Stomach (tissue), 9 donors: Measurements from ENCODE around the gene SIGLEC6. TPM values are rescaled to one million over a fixed set of nuclear protein-coding genes. Genes with fewer than 3 reads are reported as not detected.

ENCODE experiments used
- DNase-seq, 2 donors: peaks; one replicate each; pipeline versions ENCODE4 v3.0.0 to v3.0.0-alpha.2; 2013 to 2019
- H3K27ac ChIP-seq, 5 donors: fragments of 200-600 bp in 4 of 5; sonication (generic) in 4 of 5; one replicate each; pipeline ENCODE4 v1.5.1; 2013 to 2019; ENCODE audit warnings: mild to moderate bottlenecking in 1 of 5, moderate library complexity in 1 of 5
- H3K27me3 ChIP-seq, 3 donors: fragments of 200-600 bp; sonication (generic); one replicate each; pipeline ENCODE4 v1.5.1; 2017 to 2019; ENCODE audit warnings: mixed run types in 1 of 3
- H3K36me3 ChIP-seq, 4 donors: fragments of 200-600 bp; sonication (generic); 1 replicate in 3 of 4; 2 replicates in 1 of 4; pipeline ENCODE4 v1.5.1; 2016 to 2019
- H3K4me1 ChIP-seq, 4 donors: fragments of 200-600 bp; sonication (generic); one replicate each; pipeline ENCODE4 v1.5.1; 2016 to 2019
- H3K4me3 ChIP-seq, 4 donors: fragments of 200-600 bp; sonication (generic) in 3 of 4; one replicate each; pipeline ENCODE4 v1.5.1; 2016 to 2019; ENCODE audit warnings: mild to moderate bottlenecking in 1 of 4
- H3K9me3 ChIP-seq, 4 donors: fragments of 200-600 bp; sonication (generic); one replicate each; pipeline ENCODE4 v1.5.1; 2016 to 2019
- CTCF ChIP-seq, 7 experiments: fragments of 450-650 bp in 4 of 7; fragments of 200-600 bp in 3 of 7; sonication (generic) in 3 of 7; IDR thresholded peaks; one replicate each; pipeline ENCODE4 v1.5.1; 2016 to 2019; ENCODE audit warnings: antibody characterized with exemption in 7 of 7, control low read depth in 2 of 7, mild to moderate bottlenecking in 1 of 7
- EP300 ChIP-seq: sonication (generic); formaldehyde crosslinking; IDR thresholded peaks from one replicate; pipeline ENCODE4 v1.6.1; 2017; ENCODE audit warnings: antibody characterized with exemption
- POLR2A ChIP-seq, 4 donors: fragments of 450-650 bp; IDR thresholded peaks; one replicate each; pipeline ENCODE4 v1.6.1; 2016; ENCODE audit warnings: antibody characterized with exemption in 4 of 4, control low read depth in 2 of 4, mild to moderate bottlenecking in 1 of 4, moderate library complexity in 1 of 4
- POLR2AphosphoS5 ChIP-seq, 3 donors: sonication (generic); formaldehyde crosslinking; IDR thresholded peaks; one replicate each; pipeline ENCODE4 v1.6.1; 2016; ENCODE audit warnings: antibody characterized with exemption in 3 of 3
- WGBS, 5 donors: extraction: QIAGEN DNeasy Blood & Tissue Kit in 3 of 5; methylation state at CpG; one replicate each; pipeline versions ENCODE4 v1.1.5 to v1.1.7; 2013 to 2018; 5-methylcytosine and 5-hydroxymethylcytosine counted together
- intact Hi-C: fragments of 100-400 bp; cut with DNase I; formaldehyde crosslinking; loops from one replicate; pipeline ENCODE4 v1.15.1; 2023; ENCODE audit warnings: low total_unique reads
- polyA plus RNA-seq, 3 donors: library from polyadenylated mRNA; stranded (reverse); fragments of 200-250 nt; gene quantifications; one replicate each; pipeline ENCODE4 v1.2.3, GENCODE V29; 2013
- total RNA-seq, 5 donors: library from RNA; depleted of rRNA; stranded (reverse); fragments of >200 nt; gene quantifications; one replicate each; pipeline versions ENCODE4 v1.1.0 to v1.2.3, GENCODE V29; 2014 to 2016
- donor health status: healthy with polysubstance abuse.
- donor health status: Bipolar disorder and iron deficiency.
- donor health status: healthy.

The SIGLEC6 gene
- total and polyA plus RNA-seq, 8 donors = 0.50 to 7.1 (median 2.4) TPM; not detected in 5

GRCh38 chr19:51567583-51567982 is 36.1 kb upstream of the SIGLEC6 start:
- Histone ChIP-seq H3K4me1 (peaks cover 10 to 17% (median 11%) of the 10 kb centered on the region in 4 donors), H3K36me3 (no peaks in the 10 kb centered on the region), H3K9me3 (no peaks in the 10 kb centered on the region), H3K4me3 (no peak overlapping the region), H3K27ac (no peak overlapping the region), H3K27me3 (peaks cover 0 to 40% (median 6%) of the 10 kb centered on the region in 3 donors)
- WGBS, 5 donors = 70 to 78% (median 78%) methylated on average over 4 of the region's 4 CpGs
- intact Hi-C loops = no loop called here
- no peak for DNase-seq
- TF ChIP-seq CTCF (IDR thresholded peaks at IDR 0.05) = no peak

- Histone ChIP-seq H3K4me1 (peaks cover 1 to 7% (median 2%) of the 10 kb centered on the region in 4 donors), H3K9me3 (no peaks in the 10 kb centered on the region), H3K4me3 (no peak overlapping the region), H3K27me3 (peaks cover 0 to 49% (median 6%) of the 10 kb centered on the region in 3 donors), H3K36me3 (no peaks in the 10 kb centered on the region), H3K27ac (no peak overlapping the region)
- no peak for DNase-seq
- no peak for TF ChIP-seq CTCF (IDR thresholded peaks at IDR 0.05)
- TF ChIP-seq POLR2A (IDR thresholded peaks at IDR 0.05) = no peak
- TF ChIP-seq POLR2AphosphoS5 (IDR thresholded peaks at IDR 0.05) = no peak
- TF ChIP-seq EP300 = no peak
- WGBS, 5 donors = 36 to 51% (median 38%) methylated on average over 8 of the region's 8 CpGs
- intact Hi-C loops = no loop called here
Measured at GRCh38 chr19:51566489-51567100, 35.1 kb upstream of the SIGLEC6 start.

- no peaks in the 10 kb centered on the region for H3K36me3 ChIP-seq
Measured at GRCh38 chr19:51565583-51565982, 34.1 kb upstream of the SIGLEC6 start.

GRCh38 chr19:51564791-51565190 is 33.3 kb upstream of the SIGLEC6 start:
- peaks cover 0 to 61% (median 12%) of the 10 kb centered on the region in 3 donors for H3K27me3 ChIP-seq
- H3K36me3 ChIP-seq = no peaks in the 10 kb centered on the region
- no peak overlapping the region for H3K4me3 ChIP-seq
- intact Hi-C loops = no loop called here
- DNase-seq = no peak
- H3K27ac ChIP-seq = no peak overlapping the region
- no peaks in the 10 kb centered on the region for H3K4me1 ChIP-seq
- H3K9me3 ChIP-seq = no peaks in the 10 kb centered on the region
- WGBS, 5 donors = 26 to 44% (median 38%) methylated on average over 6 of the region's 6 CpGs
- TF ChIP-seq EP300 (no peak), CTCF (IDR thresholded peaks at IDR 0.05) (no peak), POLR2A (IDR thresholded peaks at IDR 0.05) (no peak), POLR2AphosphoS5 (IDR thresholded peaks at IDR 0.05) (no peak)

More at GRCh38 chr19:51565583-51565982, 34.1 kb upstream of the SIGLEC6 start:
- Histone ChIP-seq H3K4me3 (no peak overlapping the region), H3K4me1 (peaks cover 0 to 2% (median 0%) of the 10 kb centered on the region in 4 donors), H3K9me3 (no peaks in the 10 kb centered on the region), H3K27me3 (peaks cover 0 to 53% (median 7%) of the 10 kb centered on the region in 3 donors), H3K27ac (no peak overlapping the region)
- TF ChIP-seq POLR2AphosphoS5 (IDR thresholded peaks at IDR 0.05) (no peak), POLR2A (IDR thresholded peaks at IDR 0.05) (no peak), CTCF (IDR thresholded peaks at IDR 0.05) (no peak), EP300 (no peak)
- intact Hi-C loops = no loop called here
- DNase-seq = no peak
- WGBS, 5 donors = 59 to 68% (median 66%) methylated on average over 4 of the region's 4 CpGs
